BJ (cell line): ENCODE data around the gene CNGA3. TPM values are rescaled to one million over a fixed set of nuclear protein-coding genes. Genes with fewer than 3 reads are reported as not detected.

Experiments
- CTCF ChIA-PET: fragments of 350-600 bp; formaldehyde crosslinking; extraction: SDS; loops from one replicate; lab custom pipeline; 2021; ENCODE audit warnings: antibody characterized with exemption, inconsistent platforms; lab: Yijun Ruan, JAX
- POLR2A ChIA-PET: fragments of 300-600 bp; sonication (Branson Sonifier 250); formaldehyde crosslinking; extraction: SDS; loops from one replicate; lab custom pipeline; 2021; ENCODE audit warnings: antibody characterized with exemption; lab: Charles Lee
- DNase-seq: peaks from one replicate; pipeline ENCODE4 v3.0.0-alpha.2; 2011; ENCODE audit warnings: low read depth
- H3K27me3 ChIP-seq: 2 replicates; pipeline ENCODE4 v1.6.0; 2011; ENCODE audit warnings: low read length; ENCODE audit not compliant: control insufficient read depth, insufficient read depth
- H3K36me3 ChIP-seq: 2 replicates; pipeline ENCODE4 v1.5.1; 2011; ENCODE audit warnings: low read length; ENCODE audit not compliant: control insufficient read depth, insufficient read depth
- H3K4me3 ChIP-seq: 2 replicates; pipeline ENCODE4 v1.5.1; 2011; ENCODE audit warnings: low read depth, mild to moderate bottlenecking, control low read depth, low read length
- polyA plus RNA-seq: library from polyadenylated mRNA; depleted of rRNA; stranded (reverse); fragments of >200 nt; gene quantifications from 2 replicates; pipeline ENCODE4 v1.2.3, GENCODE V29; 2011
- TF ChIP-seq, protein P1 (sequence below): IDR thresholded peaks from 2 replicates; pipeline ENCODE4 v1.5.1; 2011; ENCODE audit warnings: low read depth, mild to moderate bottlenecking, control low read depth, inconsistent platforms, low read length, moderate library complexity; ENCODE audit not compliant: insufficient read depth

Gene CNGA3
- polyA plus RNA-seq, 1 experiment = not detected

DNA sequence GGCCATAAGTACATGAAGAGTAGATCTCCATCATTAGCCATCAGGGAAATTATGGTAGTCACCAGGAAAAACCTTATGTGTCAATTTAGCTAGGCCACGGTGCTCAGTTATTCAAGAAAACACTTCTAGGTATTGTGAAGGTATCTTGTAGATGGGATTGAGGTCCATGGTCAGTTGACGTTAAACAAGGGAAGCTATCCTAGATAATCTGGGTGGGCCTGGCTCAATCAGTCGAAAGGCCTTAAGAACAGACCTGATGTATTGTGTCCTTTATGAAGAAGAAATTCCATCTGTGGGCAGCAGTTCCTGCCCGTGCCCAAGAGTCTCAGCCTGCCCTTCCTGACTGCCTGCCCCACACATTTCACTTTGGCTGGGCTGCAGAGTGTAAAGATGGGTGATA lies 16.7 kb upstream of the CNGA3 start:
- POLR2A ChIA-PET = no interaction called here
- H3K4me3 ChIP-seq = no peak overlapping the region
- TF ChIP-seq, protein P1, sequence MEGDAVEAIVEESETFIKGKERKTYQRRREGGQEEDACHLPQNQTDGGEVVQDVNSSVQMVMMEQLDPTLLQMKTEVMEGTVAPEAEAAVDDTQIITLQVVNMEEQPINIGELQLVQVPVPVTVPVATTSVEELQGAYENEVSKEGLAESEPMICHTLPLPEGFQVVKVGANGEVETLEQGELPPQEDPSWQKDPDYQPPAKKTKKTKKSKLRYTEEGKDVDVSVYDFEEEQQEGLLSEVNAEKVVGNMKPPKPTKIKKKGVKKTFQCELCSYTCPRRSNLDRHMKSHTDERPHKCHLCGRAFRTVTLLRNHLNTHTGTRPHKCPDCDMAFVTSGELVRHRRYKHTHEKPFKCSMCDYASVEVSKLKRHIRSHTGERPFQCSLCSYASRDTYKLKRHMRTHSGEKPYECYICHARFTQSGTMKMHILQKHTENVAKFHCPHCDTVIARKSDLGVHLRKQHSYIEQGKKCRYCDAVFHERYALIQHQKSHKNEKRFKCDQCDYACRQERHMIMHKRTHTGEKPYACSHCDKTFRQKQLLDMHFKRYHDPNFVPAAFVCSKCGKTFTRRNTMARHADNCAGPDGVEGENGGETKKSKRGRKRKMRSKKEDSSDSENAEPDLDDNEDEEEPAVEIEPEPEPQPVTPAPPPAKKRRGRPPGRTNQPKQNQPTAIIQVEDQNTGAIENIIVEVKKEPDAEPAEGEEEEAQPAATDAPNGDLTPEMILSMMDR = no peak
- no peaks in the 10 kb centered on the region for H3K36me3 ChIP-seq
- H3K27me3 ChIP-seq = no peaks in the 10 kb centered on the region
- CTCF ChIA-PET = no interaction called here
- DNase-seq = no peak

DNA sequence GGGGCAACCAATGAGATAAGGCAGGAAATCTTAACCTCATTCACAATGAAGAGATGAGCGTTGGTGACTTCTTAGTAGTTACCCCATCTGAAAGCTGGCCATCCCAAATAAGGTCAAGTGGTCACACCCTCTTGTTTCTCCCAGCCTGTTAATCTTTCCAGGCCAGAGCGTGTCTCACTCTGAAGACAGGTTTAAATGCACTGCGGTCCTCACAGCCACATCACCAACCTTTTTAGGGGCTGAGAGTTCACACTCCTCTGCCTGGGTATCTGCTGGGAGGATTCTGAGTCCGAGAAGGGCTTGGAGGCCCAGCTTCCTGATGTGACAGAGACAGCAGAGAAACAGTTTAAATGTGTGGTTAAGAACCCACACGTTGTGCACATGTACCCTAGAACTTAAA lies 13.3 kb upstream of the CNGA3 start:
- Histone ChIP-seq H3K4me3 (no peak overlapping the region), H3K27me3 (no peaks in the 10 kb centered on the region), H3K36me3 (no peaks in the 10 kb centered on the region)
- DNase-seq = no peak
- ChIA-PET POLR2A (no interaction called here), CTCF (interaction anchor here (0.9 kb wide), 1 partner anchor 635 kb away, joined by 4 read pairs; no protein-coding TSS in a partner anchor)
- TF ChIP-seq, protein P1 = no peak

DNA sequence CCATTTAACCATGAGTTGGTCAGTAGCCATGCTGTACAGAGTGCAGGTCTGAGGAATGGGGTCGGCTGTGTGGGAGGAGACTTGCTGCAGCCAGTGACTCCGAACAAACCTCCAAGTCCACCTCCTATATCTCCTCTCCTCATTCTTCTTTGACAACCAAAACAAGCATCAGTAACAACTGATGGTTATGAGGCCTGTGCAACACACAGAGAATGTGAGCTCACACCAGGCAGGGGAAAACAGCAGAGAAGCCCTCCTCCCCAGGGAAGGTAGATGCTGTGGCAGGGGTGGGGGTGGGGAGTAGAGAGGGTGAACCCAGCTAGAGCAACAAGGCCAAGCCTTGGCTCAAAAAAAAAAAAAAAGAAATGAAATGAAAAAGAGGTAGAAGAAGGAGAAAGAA lies 12.3 kb upstream of the CNGA3 start:
- H3K27me3 ChIP-seq = no peaks in the 10 kb centered on the region
- ChIA-PET CTCF (interaction anchor here (0.9 to 1.6 kb wide), 2 partner anchors 12 to 636 kb away, joined by 4 read pairs; no protein-coding TSS in a partner anchor), POLR2A (interaction anchor here (0.6 kb wide), 1 partner anchor 97 kb away, joined by 5 read pairs; no protein-coding TSS in a partner anchor)
- H3K36me3 ChIP-seq = no peaks in the 10 kb centered on the region
- H3K4me3 ChIP-seq = no peak overlapping the region
- TF ChIP-seq, protein P1 = no peak
- no peak for DNase-seq

DNA sequence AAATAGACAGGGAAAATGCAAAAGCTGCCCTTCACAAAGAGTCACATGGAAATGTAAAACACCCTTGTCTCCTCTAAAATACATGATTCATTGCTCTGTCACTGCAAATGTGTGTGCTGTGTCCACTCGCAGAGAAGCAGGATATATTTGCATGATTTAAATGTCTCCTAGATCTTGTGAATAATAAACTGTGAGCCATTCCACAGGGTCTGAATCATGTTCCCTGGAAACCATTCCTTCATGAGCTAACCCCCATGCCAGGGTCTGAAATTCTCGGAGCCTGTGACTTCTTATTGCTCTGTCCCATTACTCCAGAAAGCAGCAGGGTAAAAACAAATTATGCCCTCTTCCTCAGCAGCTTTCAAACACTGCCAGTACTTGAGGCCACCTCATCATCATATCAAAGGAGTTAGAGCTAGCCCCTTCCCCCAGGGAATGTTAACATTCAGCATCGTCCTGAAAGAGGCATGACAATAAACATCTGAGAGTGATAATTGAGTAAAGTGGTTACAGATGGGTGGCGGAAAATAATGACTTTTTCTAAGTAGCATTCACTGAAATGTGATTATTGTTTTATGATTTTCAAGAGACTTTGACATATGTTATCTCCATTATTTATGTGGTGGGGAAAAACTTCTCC lies 11.7 kb upstream of the CNGA3 start:
- peaks cover 2% of the 10 kb centered on the region; the same call in 1 of the 2 replicates for H3K27me3 ChIP-seq
- POLR2A ChIA-PET = no interaction called here
- no peak overlapping the region for H3K4me3 ChIP-seq
- TF ChIP-seq, protein P1 = no peak
- peak; percentile 82 for DNase-seq
- H3K36me3 ChIP-seq = no peaks in the 10 kb centered on the region
- CTCF ChIA-PET = interaction anchor here (1.6 kb wide), 1 partner anchor 11 kb away, joined by 4 read pairs; no protein-coding TSS in a partner anchor

DNA sequence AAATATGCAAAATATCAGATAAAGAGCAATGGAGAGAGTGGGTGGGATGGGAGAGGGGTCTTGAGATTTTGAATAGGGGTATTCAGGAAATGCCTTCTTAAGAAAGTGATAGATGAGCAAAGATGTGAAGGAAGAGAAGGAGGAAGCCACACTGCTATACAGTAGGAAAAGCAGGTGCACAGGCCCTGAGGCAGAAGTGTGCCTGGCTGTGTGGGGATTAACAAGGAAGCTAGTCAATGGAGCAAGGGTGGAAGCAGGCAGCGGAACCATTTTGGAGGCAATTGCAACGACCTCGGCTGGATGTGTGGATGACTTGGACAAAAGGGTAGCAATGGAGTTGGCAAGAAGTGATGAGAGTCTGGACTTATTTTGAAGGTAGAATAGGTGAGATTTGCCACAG lies 11.0 kb upstream of the CNGA3 start:
- no peak for DNase-seq
- Histone ChIP-seq H3K27me3 (peaks cover 5% of the 10 kb centered on the region; the same call in 1 of the 2 replicates), H3K36me3 (no peaks in the 10 kb centered on the region), H3K4me3 (no peak overlapping the region)
- POLR2A ChIA-PET = no interaction called here
- TF ChIP-seq, protein P1 = no peak
- CTCF ChIA-PET = interaction anchor here (1.6 kb wide), 1 partner anchor 11 kb away, joined by 4 read pairs; no protein-coding TSS in a partner anchor
